Smooth muscle cell (in vitro differentiated cells): ENCODE results near the gene TPMT. TPM values are rescaled to one million over a fixed set of nuclear protein-coding genes. Genes with fewer than 3 reads are reported as not detected.

Source experiments
- DNase-seq: peaks from one replicate; lab custom pipeline; 2025; ENCODE audit not compliant: unreplicated experiment; lab: John Stamatoyannopoulos, UW
- H2AFZ ChIP-seq: fragments of 200-600 bp; sonication (generic); 2 replicates; pipeline ENCODE4 v1.6.0; 2016; ENCODE audit warnings: antibody characterized with exemption, low read depth, mild to moderate bottlenecking
- H3F3A ChIP-seq: fragments of 200-600 bp; sonication (generic); 2 replicates; pipeline ENCODE4 v1.6.0; 2017; ENCODE audit warnings: antibody characterized with exemption, low read depth
- H3K27ac ChIP-seq: fragments of 200-600 bp; sonication (generic); 2 replicates; pipeline ENCODE4 v1.5.1; 2016; ENCODE audit warnings: low read depth, mild to moderate bottlenecking
- H3K27me3 ChIP-seq: fragments of 200-600 bp; sonication (generic); 2 replicates; pipeline ENCODE4 v1.6.1; 2016; ENCODE audit warnings: low read depth, mild to moderate bottlenecking
- H3K36me3 ChIP-seq: fragments of 200-600 bp; sonication (generic); 2 replicates; pipeline ENCODE4 v1.5.1; 2016; ENCODE audit warnings: low read depth
- H3K4me1 ChIP-seq: fragments of 200-600 bp; sonication (generic); 2 replicates; pipeline ENCODE4 v1.5.1; 2016; ENCODE audit warnings: low read depth
- H3K4me2 ChIP-seq: fragments of 200-600 bp; sonication (generic); 2 replicates; pipeline ENCODE4 v1.6.0; 2016; ENCODE audit warnings: mild to moderate bottlenecking
- H3K4me3 ChIP-seq: fragments of 200-600 bp; sonication (generic); 2 replicates; pipeline ENCODE4 v1.5.1; 2016; ENCODE audit warnings: mild to moderate bottlenecking
- H3K79me2 ChIP-seq: fragments of 200-600 bp; sonication (generic); 2 replicates; pipeline ENCODE4 v1.6.0; 2016; ENCODE audit warnings: low read depth, mild to moderate bottlenecking
- H3K9ac ChIP-seq: fragments of 200-600 bp; sonication (generic); 2 replicates; pipeline ENCODE4 v1.6.0; 2016; ENCODE audit warnings: low read depth
- H3K9me3 ChIP-seq: fragments of 200-600 bp; sonication (generic); replicated peaks from 2 replicates; pipeline ENCODE4 v1.5.1; 2016; ENCODE audit warnings: low read depth
- H4K20me1 ChIP-seq: fragments of 200-600 bp; sonication (generic); 2 replicates; pipeline ENCODE4 v1.6.0; 2016; ENCODE audit warnings: low read depth
- WGBS: methylation state at CpG from one replicate; pipeline ENCODE4 v1.1.7; 2016; ENCODE audit warnings: low lambda C conversion rate; 5-methylcytosine and 5-hydroxymethylcytosine counted together
- polyA plus RNA-seq: library from polyadenylated mRNA; unstranded; fragments of >200 nt; fragmentation: Nextera tagmentation; extraction: Ambion mirVana; gene quantifications from 2 replicates; pipeline ENCODE4 v1.2.1, GENCODE V29; 2016
- total RNA-seq: library from RNA; depleted of rRNA; stranded (reverse); fragments of >200 nt; gene quantifications from 2 replicates; pipeline ENCODE4 v1.2.3, GENCODE V29; 2014
- TF ChIP-seq, protein P1 (sequence below): fragments of 200-600 bp; sonication (generic); IDR thresholded peaks from 2 replicates; pipeline ENCODE4 v1.5.1; 2017; ENCODE audit warnings: borderline replicate concordance, mild to moderate bottlenecking, antibody characterized with exemption; ENCODE audit not compliant: insufficient read depth, poor library complexity, severe bottlenecking

Gene TPMT
- total and polyA plus RNA-seq, 2 experiments from 2014 or later: 4.9 to 9.6 TPM

GRCh38 chr6:18080544-18080943, 74.3 kb downstream of the TPMT start:
- no peak for DNase-seq
- 87% methylated on average over 4 of the region's 4 CpGs for WGBS
- Histone ChIP-seq H3K9me3 (no peaks in the 10 kb centered on the region), H3K79me2 (no peaks in the 10 kb centered on the region), H3K4me3 (no peak overlapping the region), H3K27ac (no peak overlapping the region), H3K4me1 (no peaks in the 10 kb centered on the region), H3K27me3 (no peaks in the 10 kb centered on the region), H3K4me2 (no peak overlapping the region), H2AFZ (no peak overlapping the region), H3K9ac (no peak overlapping the region), H3K36me3 (no peaks in the 10 kb centered on the region), H4K20me1 (no peaks in the 10 kb centered on the region), H3F3A (peaks cover 7% of the 10 kb centered on the region)
- TF ChIP-seq, protein P1, sequence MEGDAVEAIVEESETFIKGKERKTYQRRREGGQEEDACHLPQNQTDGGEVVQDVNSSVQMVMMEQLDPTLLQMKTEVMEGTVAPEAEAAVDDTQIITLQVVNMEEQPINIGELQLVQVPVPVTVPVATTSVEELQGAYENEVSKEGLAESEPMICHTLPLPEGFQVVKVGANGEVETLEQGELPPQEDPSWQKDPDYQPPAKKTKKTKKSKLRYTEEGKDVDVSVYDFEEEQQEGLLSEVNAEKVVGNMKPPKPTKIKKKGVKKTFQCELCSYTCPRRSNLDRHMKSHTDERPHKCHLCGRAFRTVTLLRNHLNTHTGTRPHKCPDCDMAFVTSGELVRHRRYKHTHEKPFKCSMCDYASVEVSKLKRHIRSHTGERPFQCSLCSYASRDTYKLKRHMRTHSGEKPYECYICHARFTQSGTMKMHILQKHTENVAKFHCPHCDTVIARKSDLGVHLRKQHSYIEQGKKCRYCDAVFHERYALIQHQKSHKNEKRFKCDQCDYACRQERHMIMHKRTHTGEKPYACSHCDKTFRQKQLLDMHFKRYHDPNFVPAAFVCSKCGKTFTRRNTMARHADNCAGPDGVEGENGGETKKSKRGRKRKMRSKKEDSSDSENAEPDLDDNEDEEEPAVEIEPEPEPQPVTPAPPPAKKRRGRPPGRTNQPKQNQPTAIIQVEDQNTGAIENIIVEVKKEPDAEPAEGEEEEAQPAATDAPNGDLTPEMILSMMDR: no peak

GRCh38 chr6:18078866-18079265, 76.0 kb downstream of the TPMT start:
- H3K9me3 ChIP-seq: no peaks in the 10 kb centered on the region
- no peak overlapping the region for H3K27ac ChIP-seq
- 90% methylated on average over 3 of the region's 3 CpGs for WGBS
- no peaks in the 10 kb centered on the region for H3K4me1 ChIP-seq
- H3K9ac ChIP-seq: no peak overlapping the region
- no peak for DNase-seq
- H3F3A ChIP-seq: peaks cover 7% of the 10 kb centered on the region
- no peaks in the 10 kb centered on the region for H4K20me1 ChIP-seq
- H3K36me3 ChIP-seq: no peaks in the 10 kb centered on the region
- H3K79me2 ChIP-seq: no peaks in the 10 kb centered on the region
- no peak overlapping the region for H3K4me3 ChIP-seq
- H3K4me2 ChIP-seq: no peak overlapping the region
- H2AFZ ChIP-seq: no peak overlapping the region
- TF ChIP-seq, protein P1: no peak
- H3K27me3 ChIP-seq: no peaks in the 10 kb centered on the region

Other genes starting within 250 kb of the TPMT start
- gene KIF13A, start 167.4 kb downstream of the TPMT start, total RNA-seq: 28.4 and 31.9 TPM in 2 replicates
- 10.4 and 15.9 TPM in 2 replicates for gene KIF13A, start 167.4 kb downstream of the TPMT start, polyA plus RNA-seq
- gene NHLRC1, start 32.4 kb downstream of the TPMT start, total RNA-seq: 0.22 and 0.85 TPM in 2 replicates
- gene NHLRC1, start 32.4 kb downstream of the TPMT start, polyA plus RNA-seq: 0.42 and 1.3 TPM in 2 replicates
- gene KDM1B, start 345 bp upstream of the TPMT start, total RNA-seq: 15.8 and 19.1 TPM in 2 replicates
- 8.2 and 10.6 TPM in 2 replicates for gene KDM1B, start 345 bp upstream of the TPMT start, polyA plus RNA-seq
- gene DEK, start 109.5 kb upstream of the TPMT start, total RNA-seq: 50.7 and 56.5 TPM in 2 replicates
- gene DEK, start 109.5 kb upstream of the TPMT start, polyA plus RNA-seq: 33.5 and 33.7 TPM in 2 replicates
- 10.9 and 11.2 TPM in 2 replicates for gene RNF144B, start 232.3 kb upstream of the TPMT start, total RNA-seq
- 3.1 and 3.4 TPM in 2 replicates for gene RNF144B, start 232.3 kb upstream of the TPMT start, polyA plus RNA-seq